ENCODE results near the gene CFAP65. TPM values are rescaled to one million over a fixed set of nuclear protein-coding genes. Genes with fewer than 3 reads are reported as not detected.

The CFAP65 gene
- total and polyA plus RNA-seq, 9 of the 15 experiments (the other 6 are each of a cell fraction or from before 2014, with no cell fraction given), result not detected

- FAIRE-seq, result no peak
- 3% methylated on average over 10 of the region's 14 CpGs for WGBS (ENCODE audit: insufficient coverage, low coverage, missing lambda C conversion rate)
- no peak overlapping the region for H3K4me3 ChIP-seq
These were observed 23.9 kb downstream of the CFAP65 start for GRCh38 chr2:219017201-219017931.

DNA sequence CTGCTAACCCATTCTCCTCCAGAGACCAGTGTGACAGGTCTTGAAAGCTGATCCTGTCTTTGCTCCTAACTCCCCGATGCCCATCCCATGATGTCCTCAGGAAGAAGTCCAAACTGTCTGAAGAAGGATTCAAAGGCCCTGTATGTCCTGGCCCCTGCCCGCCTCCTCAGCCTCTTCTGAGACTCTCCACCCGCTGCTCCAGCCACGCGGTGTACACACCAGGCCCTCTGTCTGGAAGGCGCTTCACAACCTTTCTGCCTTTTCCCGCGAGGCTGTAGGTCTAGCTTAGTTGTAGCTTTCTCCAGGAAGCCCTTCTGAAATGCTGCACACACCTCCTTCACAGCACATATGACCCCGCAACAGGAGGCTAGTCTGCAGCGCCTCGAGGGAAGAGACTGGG lies 24.6 kb downstream of the CFAP65 start:
- no peak for FAIRE-seq
- TF ChIP-seq RFX1 (IDR thresholded peaks at IDR 0.05) (no peak), RBM14 (IDR thresholded peaks at IDR 0.05; ENCODE audit: borderline replicate concordance, insufficient read depth, low read depth, low read length) (no peak), ZNF431 (CRISPR knock-in tag; IDR thresholded peaks at IDR 0.05) (no peak), HOXB6 (CRISPR knock-in tag; IDR thresholded peaks at IDR 0.05; ENCODE audit: borderline replicate concordance) (no peak), ZEB2 (IDR thresholded peaks at IDR 0.05) (no peak), ZNF318 (IDR thresholded peaks at IDR 0.05; ENCODE audit: borderline replicate concordance in 1 of 2, low read depth in 1 of 2) (no peak)

More at GRCh38 chr2:219017201-219017931, 23.9 kb downstream of the CFAP65 start:
- ATAC-seq (no peak), DNase-seq (ENCODE audit: extremely low read depth in 1 of 4, low spot score in 3 of 4) (no peak)
- in situ Hi-C loops (cut with MboI) (no loop called here), intact Hi-C loops (cut with micrococcal nuclease) (no loop called here)
- Histone ChIP-seq H3K9me3 (replicated peaks; ENCODE audit: control insufficient read depth, insufficient read depth, low read depth, low read length) (no peaks in the 10 kb centered on the region), H3K9me1 (ENCODE audit: control insufficient read depth, insufficient read depth, low read length) (peaks cover 2% of the 10 kb centered on the region), H3K4me2 (ENCODE audit: insufficient read depth, low read length) (no peak overlapping the region), H3K27me3 (ENCODE audit: control insufficient read depth in 2 of 2, insufficient read depth in 2 of 2, low read length in 2 of 2) (peaks cover 0 to 66% of the 10 kb centered on the region in 2 experiments; a peak in 2 of 5 replicates), H3K79me2 (ENCODE audit: control insufficient read depth, insufficient read depth, low read length) (no peaks in the 10 kb centered on the region), H3K27ac (ENCODE audit: extremely low read depth, low read depth, low read length) (no peak overlapping the region), H3K4me1 (replicated peaks in 1 of 2; ENCODE audit: control insufficient read depth in 2 of 2, insufficient read depth in 2 of 2, low read length in 2 of 2) (no peaks in the 10 kb centered on the region; a peak in 1 of 5 replicates), H4K20me1 (replicated peaks; ENCODE audit: control insufficient read depth, insufficient read depth, low read length) (peaks cover under 1% of the 10 kb centered on the region; the same call in 1 of the 2 replicates), H3K36me3 (ENCODE audit: control insufficient read depth, insufficient read depth, low read length) (no peaks in the 10 kb centered on the region), H2AFZ (ENCODE audit: low read depth, low read length) (no peak overlapping the region), H3K9ac (ENCODE audit: insufficient read depth in 1 of 2, low read depth in 2 of 2, low read length in 2 of 2) (no peak overlapping the region)
- POLR2A ChIA-PET, result interaction anchor here (0.7 kb wide), 1 partner anchor 127 kb away, joined by 4 read pairs; no protein-coding TSS in a partner anchor
- CTCF ChIA-PET (ENCODE audit: low intra/inter-chr PET ratio), result no interaction called here
- TF ChIP-seq GABPB2 (CRISPR knock-in tag; conservative IDR thresholded peaks at IDR 0.05), result no peak
- no TSS peak for BruUV-seq (replicated peaks)

More for the DNA sequence above, 24.6 kb downstream of the CFAP65 start:
- Histone ChIP-seq H3K4me3 (no peak overlapping the region), H3K4me2 (ENCODE audit: insufficient read depth, low read length) (no peak overlapping the region), H3K9ac (ENCODE audit: insufficient read depth in 1 of 2, low read depth in 2 of 2, low read length in 2 of 2) (no peak overlapping the region), H3K9me1 (ENCODE audit: control insufficient read depth, insufficient read depth, low read length) (peaks cover 2% of the 10 kb centered on the region), H3K4me1 (replicated peaks in 1 of 2; ENCODE audit: control insufficient read depth in 2 of 2, insufficient read depth in 2 of 2, low read length in 2 of 2) (no peaks in the 10 kb centered on the region; a peak in 1 of 5 replicates), H3K27ac (ENCODE audit: extremely low read depth, low read depth, low read length) (no peak overlapping the region), H3K27me3 (ENCODE audit: control insufficient read depth in 2 of 2, insufficient read depth in 2 of 2, low read length in 2 of 2) (peaks cover 0 to 62% of the 10 kb centered on the region in 2 experiments; a peak in 2 of 5 replicates), H4K20me1 (replicated peaks; ENCODE audit: control insufficient read depth, insufficient read depth, low read length) (no peaks in the 10 kb centered on the region; the same call in 1 of the 2 replicates), H3K79me2 (ENCODE audit: control insufficient read depth, insufficient read depth, low read length) (no peaks in the 10 kb centered on the region), H3K36me3 (ENCODE audit: control insufficient read depth, insufficient read depth, low read length) (no peaks in the 10 kb centered on the region), H2AFZ (ENCODE audit: low read depth, low read length) (no peak overlapping the region), H3K9me3 (replicated peaks; ENCODE audit: control insufficient read depth, insufficient read depth, low read depth, low read length) (no peaks in the 10 kb centered on the region)
- no TSS peak for BruUV-seq (replicated peaks)
- intact Hi-C loops (cut with micrococcal nuclease), result no loop called here
- CTCF ChIA-PET (ENCODE audit: low intra/inter-chr PET ratio), result no interaction called here
- DNase-seq (ENCODE audit: extremely low read depth in 1 of 4, low spot score in 3 of 4) (no peak), ATAC-seq (no peak)
- in situ Hi-C loops (cut with MboI), result no loop called here
- whole genome bisulfite sequencing (ENCODE audit: insufficient coverage, low coverage, missing lambda C conversion rate), result 4% methylated on average over 5 of the region's 11 CpGs
- POLR2A ChIA-PET, result no interaction called here

Measured in K562 (cell line).